SK-N-SH (cell line): ENCODE results near the gene C6. TPM values are rescaled to one million over a fixed set of nuclear protein-coding genes. Genes with fewer than 3 reads are reported as not detected.

Source experiments
- CTCF ChIA-PET: fragments of 300-600, 350-600 bp; formaldehyde crosslinking; extraction: SDS; loops from one replicate; lab custom pipeline; 2021; lab: Yijun Ruan, JAX
- POLR2A ChIA-PET: fragments of 350-600 bp; sonication (Branson Sonifier 250); formaldehyde crosslinking; extraction: SDS; loops from one replicate; lab custom pipeline; 2020; ENCODE audit warnings: antibody characterized with exemption, inconsistent platforms; lab: Yijun Ruan, JAX
- DNase-seq: peaks from one replicate; pipeline ENCODE4 v3.0.0; 2012
- H2AFZ ChIP-seq: fragments of 200-600 bp; sonication (generic); 2 replicates; pipeline ENCODE4 v1.8.1; 2016; ENCODE audit warnings: antibody characterized with exemption, mild to moderate bottlenecking, low read depth
- H3F3A ChIP-seq: fragments of 200-600 bp; sonication (generic); replicated peaks from 2 replicates; pipeline ENCODE3; 2016; ENCODE audit warnings: antibody characterized with exemption, mild to moderate bottlenecking; ENCODE audit not compliant: insufficient read depth
- H3K27ac ChIP-seq, 2 experiments: fragments of 200-500 bp in 1 of 2; fragments of 200-600 bp in 1 of 2; sonication (Bioruptor generic) in 1 of 2; sonication (generic), shearing (Covaris generic) in 1 of 2; 2 replicates each; pipeline versions ENCODE4 v1.5.1 to v1.6.1; 2014 to 2016; ENCODE audit warnings: low read depth in 2 of 2, inconsistent platforms in 1 of 2, low read length in 1 of 2, mild to moderate bottlenecking in 1 of 2, mixed read lengths in 1 of 2
- H3K27me3 ChIP-seq: fragments of 200-600 bp; sonication (generic), shearing (Covaris generic); 2 replicates; pipeline ENCODE4 v1.6.1; 2016; ENCODE audit warnings: mixed run types; ENCODE audit not compliant: insufficient read depth
- H3K36me3 ChIP-seq, 2 experiments: fragments of 200-500 bp in 1 of 2; fragments of 200-600 bp in 1 of 2; sonication (Bioruptor generic) in 1 of 2; sonication (generic) in 1 of 2; replicated peaks in 1 of 2; 2 replicates each; pipeline versions ENCODE3 to v1.5.1; 2014 to 2016; ENCODE audit warnings: low read length in 1 of 2, mild to moderate bottlenecking in 1 of 2; ENCODE audit not compliant: insufficient read depth in 2 of 2, control insufficient read depth in 1 of 2
- H3K4me1 ChIP-seq, 2 experiments: fragments of 200-500 bp in 1 of 2; fragments of 200-600 bp in 1 of 2; sonication (Bioruptor generic) in 1 of 2; sonication (generic), shearing (Covaris generic) in 1 of 2; 2 replicates each; pipeline versions ENCODE4 v1.5.1 to v1.6.1; 2014 to 2016; ENCODE audit warnings: low read depth in 1 of 2, low read length in 1 of 2, mixed run types in 1 of 2; ENCODE audit not compliant: insufficient read depth in 2 of 2, control insufficient read depth in 1 of 2
- H3K4me2 ChIP-seq: fragments of 200-600 bp; sonication (generic), shearing (Covaris generic); 2 replicates; pipeline ENCODE4 v1.6.1; 2017; ENCODE audit warnings: mixed run types
- H3K4me3 ChIP-seq, 2 experiments: fragments of 200-500 bp in 1 of 2; fragments of 200-600 bp in 1 of 2; sonication (Bioruptor generic) in 1 of 2; sonication (generic), shearing (Covaris generic) in 1 of 2; 2 replicates each; pipeline versions ENCODE4 v1.5.1 to v1.8.1; 2014 to 2016; ENCODE audit warnings: low read depth in 2 of 2, inconsistent platforms in 1 of 2, low read length in 1 of 2, mild to moderate bottlenecking in 1 of 2, mixed read lengths in 1 of 2, moderate library complexity in 1 of 2
- H3K79me2 ChIP-seq: fragments of 200-600 bp; sonication (generic); 2 replicates; pipeline ENCODE4 v1.8.1; 2017; ENCODE audit warnings: mild to moderate bottlenecking; ENCODE audit not compliant: insufficient read depth
- H3K9ac ChIP-seq: fragments of 200-600 bp; sonication (generic); 2 replicates; pipeline ENCODE4 v1.6.1; 2017; ENCODE audit warnings: mixed run types
- H3K9me2 ChIP-seq: fragments of 200-600 bp; sonication (generic); 2 replicates; pipeline ENCODE4 v1.6.1; 2017; ENCODE audit warnings: mixed run types
- H3K9me3 ChIP-seq: fragments of 200-600 bp; sonication (generic); 2 replicates; pipeline ENCODE4 v1.6.1; 2017; ENCODE audit warnings: mixed run types, mild to moderate bottlenecking, moderate library complexity
- H4K20me1 ChIP-seq: fragments of 200-600 bp; sonication (generic); 2 replicates; pipeline ENCODE4 v1.6.1; 2017; ENCODE audit warnings: mild to moderate bottlenecking, mixed run types; ENCODE audit not compliant: insufficient read depth
- ELF1 ChIP-seq: IDR thresholded peaks from 2 replicates; pipeline ENCODE4 v1.4.0; 2012
- EZH2phosphoT487 ChIP-seq: fragments of 200-600 bp; sonication (generic); IDR thresholded peaks from 2 replicates; pipeline ENCODE4 v1.6.1; 2017; ENCODE audit warnings: low read depth, mixed run types, mild to moderate bottlenecking, antibody characterized with exemption, moderate library complexity, borderline replicate concordance
- FOSL2 ChIP-seq: IDR thresholded peaks from 2 replicates; pipeline ENCODE4 v1.4.0; 2012; ENCODE audit warnings: low read depth, mild to moderate bottlenecking, moderate library complexity, borderline replicate concordance
- FOXJ3 ChIP-seq: sonication (generic); formaldehyde crosslinking; IDR thresholded peaks from 2 replicates; pipeline ENCODE4 v1.5.1; 2020; ENCODE audit warnings: mild to moderate bottlenecking, missing genetic modification reagents
- JUND ChIP-seq: IDR thresholded peaks from 2 replicates; pipeline ENCODE4 v1.4.0; 2012
- NFIC ChIP-seq: IDR thresholded peaks from 2 replicates; pipeline ENCODE4 v1.4.0; 2012; ENCODE audit warnings: borderline replicate concordance
- POLR2AphosphoS5 ChIP-seq: IDR thresholded peaks from 2 replicates; pipeline ENCODE4 v1.6.1; 2012; ENCODE audit warnings: low read depth, low read length
- RAD21 ChIP-seq: IDR thresholded peaks from 2 replicates; pipeline ENCODE4 v1.6.1; 2012; ENCODE audit warnings: mild to moderate bottlenecking, low read length
- RXRA ChIP-seq: IDR thresholded peaks from 2 replicates; pipeline ENCODE4 v1.4.0; 2012; ENCODE audit warnings: low read depth, mild to moderate bottlenecking, borderline replicate concordance
- SIN3A ChIP-seq: IDR thresholded peaks from 2 replicates; pipeline ENCODE4 v1.6.1; 2012; ENCODE audit warnings: low read depth, mild to moderate bottlenecking, low read length, moderate library complexity, borderline replicate concordance
- TAF1 ChIP-seq: IDR thresholded peaks from 2 replicates; pipeline ENCODE4 v1.6.1; 2012; ENCODE audit warnings: low read depth, mild to moderate bottlenecking, low read length, moderate library complexity, borderline replicate concordance
- TCF12 ChIP-seq: IDR thresholded peaks from 2 replicates; pipeline ENCODE4 v1.4.0; 2012
- YY1 ChIP-seq: IDR thresholded peaks from 2 replicates; pipeline ENCODE4 v1.4.0; 2012; ENCODE audit warnings: low read depth, mild to moderate bottlenecking
- WGBS: methylation state at CpG from one replicate; pipeline ENCODE4 v1.1.6; 2017; ENCODE audit warnings: low lambda C conversion rate; 5-methylcytosine and 5-hydroxymethylcytosine counted together
- polyA plus RNA-seq, 3 experiments: library from polyadenylated mRNA; depleted of rRNA; stranded (reverse); fragments of >200 nt; gene quantifications; 2 replicates each; pipeline ENCODE4 v1.2.3, GENCODE V29; 2012
- TF ChIP-seq, protein P1 (sequence below): fragments of 150-350 bp; IDR thresholded peaks from 2 replicates; pipeline ENCODE4 v1.6.1; 2016; ENCODE audit warnings: mild to moderate bottlenecking, low read depth, low read length
- TF ChIP-seq, protein P2 (sequence below): IDR thresholded peaks from 2 replicates; pipeline ENCODE4 v1.4.0; 2012; ENCODE audit warnings: low read depth, borderline replicate concordance
- TF ChIP-seq, protein P3 (sequence below): IDR thresholded peaks from 2 replicates; pipeline ENCODE4; 2012

Gene C6
- polyA plus RNA-seq, 1 of the 3 experiments (the other 2 are of a cell fraction) = 0.08 TPM

DNA sequence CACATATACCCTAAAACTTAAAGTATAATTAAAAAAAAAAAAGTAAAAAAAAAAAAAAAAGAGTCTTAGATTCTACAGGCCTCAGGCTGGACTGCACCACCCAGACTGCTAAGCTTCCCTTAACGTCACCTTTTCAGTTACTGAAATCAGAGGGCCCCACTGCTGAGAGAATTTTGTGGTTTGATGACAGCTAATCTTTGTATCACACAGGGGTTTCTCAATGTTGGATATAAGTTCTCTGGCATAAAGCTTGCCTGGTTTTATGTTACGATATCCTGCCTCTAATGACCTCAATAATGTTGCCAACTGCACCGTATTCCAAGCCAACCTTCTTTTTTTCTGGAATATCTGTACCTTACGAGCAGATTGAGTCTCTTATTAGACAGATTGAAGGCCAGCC lies 43.1 kb upstream of the C6 start:
- Histone ChIP-seq H3K36me3 (no peaks in the 10 kb centered on the region), H3K27ac (no peak overlapping the region), H3K4me1 (peaks cover 0 to 5% of the 10 kb centered on the region in 2 experiments; a peak in 1 of 4 replicates), H3F3A (no peaks in the 10 kb centered on the region), H3K9ac (no peak overlapping the region), H4K20me1 (no peaks in the 10 kb centered on the region), H3K4me3 (no peak overlapping the region), H2AFZ (no peak overlapping the region), H3K4me2 (no peak overlapping the region), H3K9me3 (no peaks in the 10 kb centered on the region), H3K27me3 (no peaks in the 10 kb centered on the region), H3K79me2 (no peaks in the 10 kb centered on the region), H3K9me2 (no peaks in the 10 kb centered on the region)
- no peak for DNase-seq
- 41% methylated on average over 4 of the region's 4 CpGs for WGBS
- CTCF ChIA-PET = no interaction called here
- POLR2A ChIA-PET = no interaction called here
- TF ChIP-seq RXRA = no peak
- TF ChIP-seq, protein P1, sequence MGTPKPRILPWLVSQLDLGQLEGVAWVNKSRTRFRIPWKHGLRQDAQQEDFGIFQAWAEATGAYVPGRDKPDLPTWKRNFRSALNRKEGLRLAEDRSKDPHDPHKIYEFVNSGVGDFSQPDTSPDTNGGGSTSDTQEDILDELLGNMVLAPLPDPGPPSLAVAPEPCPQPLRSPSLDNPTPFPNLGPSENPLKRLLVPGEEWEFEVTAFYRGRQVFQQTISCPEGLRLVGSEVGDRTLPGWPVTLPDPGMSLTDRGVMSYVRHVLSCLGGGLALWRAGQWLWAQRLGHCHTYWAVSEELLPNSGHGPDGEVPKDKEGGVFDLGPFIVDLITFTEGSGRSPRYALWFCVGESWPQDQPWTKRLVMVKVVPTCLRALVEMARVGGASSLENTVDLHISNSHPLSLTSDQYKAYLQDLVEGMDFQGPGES = no peak
- no peak for TF ChIP-seq YY1

- H3K4me2 ChIP-seq = no peak overlapping the region
- CTCF ChIA-PET = interaction anchor here (1.0 kb wide), 2 partner anchors 17 to 349 kb away, joined by 3 read pairs; no protein-coding TSS in a partner anchor
- no peak for DNase-seq
- no peak for TF ChIP-seq FOXJ3 (CRISPR knock-in tag)
- no peak for TF ChIP-seq JUND
- TF ChIP-seq SIN3A = no peak
- TF ChIP-seq, protein P2, sequence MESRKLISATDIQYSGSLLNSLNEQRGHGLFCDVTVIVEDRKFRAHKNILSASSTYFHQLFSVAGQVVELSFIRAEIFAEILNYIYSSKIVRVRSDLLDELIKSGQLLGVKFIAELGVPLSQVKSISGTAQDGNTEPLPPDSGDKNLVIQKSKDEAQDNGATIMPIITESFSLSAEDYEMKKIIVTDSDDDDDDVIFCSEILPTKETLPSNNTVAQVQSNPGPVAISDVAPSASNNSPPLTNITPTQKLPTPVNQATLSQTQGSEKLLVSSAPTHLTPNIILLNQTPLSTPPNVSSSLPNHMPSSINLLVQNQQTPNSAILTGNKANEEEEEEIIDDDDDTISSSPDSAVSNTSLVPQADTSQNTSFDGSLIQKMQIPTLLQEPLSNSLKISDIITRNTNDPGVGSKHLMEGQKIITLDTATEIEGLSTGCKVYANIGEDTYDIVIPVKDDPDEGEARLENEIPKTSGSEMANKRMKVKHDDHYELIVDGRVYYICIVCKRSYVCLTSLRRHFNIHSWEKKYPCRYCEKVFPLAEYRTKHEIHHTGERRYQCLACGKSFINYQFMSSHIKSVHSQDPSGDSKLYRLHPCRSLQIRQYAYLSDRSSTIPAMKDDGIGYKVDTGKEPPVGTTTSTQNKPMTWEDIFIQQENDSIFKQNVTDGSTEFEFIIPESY = no peak
- TF ChIP-seq FOSL2 = no peak
- no peak for TF ChIP-seq TCF12
- no peak for TF ChIP-seq EZH2phosphoT487
- no peak for TF ChIP-seq POLR2AphosphoS5
- TF ChIP-seq RAD21 = no peak
- TF ChIP-seq TAF1 = no peak
- TF ChIP-seq NFIC = no peak
- TF ChIP-seq, protein P3, sequence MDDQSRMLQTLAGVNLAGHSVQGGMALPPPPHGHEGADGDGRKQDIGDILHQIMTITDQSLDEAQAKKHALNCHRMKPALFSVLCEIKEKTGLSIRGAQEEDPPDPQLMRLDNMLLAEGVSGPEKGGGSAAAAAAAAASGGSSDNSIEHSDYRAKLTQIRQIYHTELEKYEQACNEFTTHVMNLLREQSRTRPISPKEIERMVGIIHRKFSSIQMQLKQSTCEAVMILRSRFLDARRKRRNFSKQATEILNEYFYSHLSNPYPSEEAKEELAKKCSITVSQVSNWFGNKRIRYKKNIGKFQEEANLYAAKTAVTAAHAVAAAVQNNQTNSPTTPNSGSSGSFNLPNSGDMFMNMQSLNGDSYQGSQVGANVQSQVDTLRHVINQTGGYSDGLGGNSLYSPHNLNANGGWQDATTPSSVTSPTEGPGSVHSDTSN = no peak
- TF ChIP-seq, protein P1 = no peak
- no peak for TF ChIP-seq RXRA
- no peak for TF ChIP-seq ELF1
- no peaks in the 10 kb centered on the region for H3K9me2 ChIP-seq
- no peaks in the 10 kb centered on the region for H4K20me1 ChIP-seq
- POLR2A ChIA-PET = no interaction called here
- no peaks in the 10 kb centered on the region for H3F3A ChIP-seq
- no peak overlapping the region for H3K9ac ChIP-seq
- no peaks in the 10 kb centered on the region for H3K36me3 ChIP-seq
- no peaks in the 10 kb centered on the region for H3K79me2 ChIP-seq
- no peaks in the 10 kb centered on the region for H3K9me3 ChIP-seq
- no peak overlapping the region for H2AFZ ChIP-seq
- H3K4me1 ChIP-seq = no peaks in the 10 kb centered on the region
- H3K27me3 ChIP-seq = no peaks in the 10 kb centered on the region
- no peak overlapping the region for H3K27ac ChIP-seq
- H3K4me3 ChIP-seq = no peak overlapping the region
These were observed 39.8 kb upstream of the C6 start for GRCh38 chr5:41253109-41253508.
